ENCODE data around the gene HMGB3.
A peak's percentile ranks its signal among the peaks of the same experiment; 100 is the strongest.
"Not testable (repeated sequence)": the region's sequence is repeated elsewhere in the genome, so short reads cannot be mapped to it uniquely, and the experiment has no call there.

HMGB3 gene

DNA sequence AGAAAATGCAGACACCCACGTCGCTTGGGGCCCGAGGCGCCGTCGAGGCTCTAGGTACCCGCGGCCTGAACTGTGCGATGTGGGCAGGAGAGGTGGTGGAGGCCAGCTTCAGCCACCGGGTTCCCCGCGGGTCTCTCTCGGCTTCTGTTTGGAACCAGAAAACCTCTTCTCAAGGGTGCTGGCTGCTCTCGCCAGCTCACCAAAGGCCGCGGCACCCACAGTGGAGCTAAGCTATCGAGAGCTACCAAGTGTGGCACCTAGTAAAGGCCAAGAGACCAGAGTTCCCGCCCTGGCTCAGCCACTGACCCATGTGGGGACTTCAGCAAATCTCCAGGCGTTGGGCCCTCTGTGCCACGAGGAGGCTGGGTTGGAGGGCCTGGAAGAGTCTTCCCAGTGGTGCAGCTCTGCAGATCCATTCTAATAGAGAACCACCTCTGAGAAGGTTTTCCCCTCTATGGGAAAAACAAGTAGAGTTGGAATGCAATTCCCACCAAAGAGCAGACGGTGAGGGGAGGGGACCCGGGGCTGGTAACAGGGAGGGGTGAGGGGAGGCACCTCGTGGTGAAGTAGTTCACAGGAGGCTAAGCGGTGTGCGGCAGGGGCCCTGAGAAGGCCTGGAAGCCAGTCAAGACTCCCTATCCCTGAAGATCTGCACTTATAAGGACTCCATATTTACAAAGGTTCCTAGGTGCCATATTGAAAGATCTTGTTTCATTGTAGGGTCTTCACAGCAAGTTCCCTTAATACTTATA, 5.5 kb upstream of the HMGB3 start:
- no peak for DNase-seq

DNA sequence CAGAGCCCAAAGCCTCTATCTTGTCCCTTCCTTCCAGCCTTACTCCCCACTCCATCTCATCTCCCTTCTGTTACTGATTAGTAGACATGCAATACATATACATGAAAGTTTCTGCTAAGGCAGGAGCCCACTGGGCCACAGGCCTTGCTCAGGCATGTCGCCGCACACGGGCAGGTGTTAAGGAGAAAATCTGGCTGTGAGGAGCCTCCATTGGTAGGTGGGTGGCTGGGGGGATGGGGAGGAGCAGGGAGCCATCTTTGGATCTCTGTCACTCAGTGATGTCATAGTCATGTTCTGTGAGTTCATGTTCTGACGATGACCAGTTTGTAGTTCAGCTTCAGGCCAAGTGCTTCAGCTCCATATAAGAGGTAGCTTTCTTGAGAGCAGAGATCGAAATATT, 2.9 kb upstream of the HMGB3 start:
- DNase-seq, result no peak

- DNase-seq, result no peak
Measured at GRCh38 chrX:150980711-150981110, 2.4 kb upstream of the HMGB3 start.

GRCh38 chrX:150982235-150982787, 824 bp upstream of the HMGB3 start:
- DNase-seq, result no peak

- no peak for DNase-seq
Measured at GRCh38 chrX:150983521-150984168, 510 bp downstream of the HMGB3 start.

GRCh38 chrX:150984169-150984824, 1.2 kb downstream of the HMGB3 start:
- DNase-seq, result peak; percentile 21

DNA sequence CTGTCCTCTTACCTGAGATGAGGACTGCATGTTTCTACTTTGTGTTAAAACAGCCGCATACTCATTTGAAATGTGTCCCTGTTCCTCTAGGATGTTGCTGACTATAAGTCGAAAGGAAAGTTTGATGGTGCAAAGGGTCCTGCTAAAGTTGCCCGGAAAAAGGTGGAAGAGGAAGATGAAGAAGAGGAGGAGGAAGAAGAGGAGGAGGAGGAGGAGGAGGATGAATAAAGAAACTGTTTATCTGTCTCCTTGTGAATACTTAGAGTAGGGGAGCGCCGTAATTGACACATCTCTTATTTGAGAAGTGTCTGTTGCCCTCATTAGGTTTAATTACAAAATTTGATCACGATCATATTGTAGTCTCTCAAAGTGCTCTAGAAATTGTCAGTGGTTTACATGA, 4.6 kb downstream of the HMGB3 start:
- not testable (repeated sequence) for DNase-seq

DNA sequence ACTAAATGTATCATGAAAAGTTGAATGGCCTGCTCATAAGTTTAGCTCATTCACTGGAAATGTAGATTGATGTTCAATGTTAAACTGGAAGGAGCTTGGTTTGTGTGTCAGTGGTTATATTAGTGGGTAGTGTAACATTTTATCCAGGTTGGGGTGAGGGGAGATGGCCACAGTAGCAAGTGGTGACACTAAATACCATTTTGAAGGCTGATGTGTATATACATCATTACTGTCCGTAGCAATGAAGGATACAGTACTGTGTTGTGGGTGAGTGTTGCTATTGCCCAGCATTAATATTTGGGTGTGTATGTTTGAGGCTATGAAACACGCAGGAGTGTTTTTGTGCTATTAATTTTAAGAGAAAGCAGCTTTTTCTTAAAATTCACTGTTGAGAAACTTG, 6.3 kb downstream of the HMGB3 start:
- no peak for DNase-seq

DNA sequence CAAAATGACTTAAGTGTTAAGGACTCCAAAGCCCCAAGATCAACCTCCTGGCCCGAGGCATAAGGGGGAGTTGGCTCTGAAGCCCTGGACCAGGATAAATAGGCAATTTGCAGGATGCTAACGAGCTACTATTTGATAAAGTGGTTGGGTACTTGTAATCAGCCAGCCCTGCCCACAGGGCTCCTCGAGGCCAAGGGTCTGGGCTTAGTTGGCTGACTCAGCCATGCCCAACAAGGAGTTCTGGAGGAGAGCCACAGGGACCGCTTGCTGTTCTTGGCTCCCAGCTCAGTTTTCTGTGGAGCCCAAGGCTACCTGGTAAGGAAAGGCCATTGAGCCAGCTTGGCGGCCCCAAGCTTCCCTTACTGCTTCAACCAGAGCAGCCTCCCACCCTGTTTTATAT, 7.8 kb downstream of the HMGB3 start:
- DNase-seq, result no peak

GRCh38 chrX:151000861-151001331, 17.8 kb downstream of the HMGB3 start:
- no peak for DNase-seq

DNA sequence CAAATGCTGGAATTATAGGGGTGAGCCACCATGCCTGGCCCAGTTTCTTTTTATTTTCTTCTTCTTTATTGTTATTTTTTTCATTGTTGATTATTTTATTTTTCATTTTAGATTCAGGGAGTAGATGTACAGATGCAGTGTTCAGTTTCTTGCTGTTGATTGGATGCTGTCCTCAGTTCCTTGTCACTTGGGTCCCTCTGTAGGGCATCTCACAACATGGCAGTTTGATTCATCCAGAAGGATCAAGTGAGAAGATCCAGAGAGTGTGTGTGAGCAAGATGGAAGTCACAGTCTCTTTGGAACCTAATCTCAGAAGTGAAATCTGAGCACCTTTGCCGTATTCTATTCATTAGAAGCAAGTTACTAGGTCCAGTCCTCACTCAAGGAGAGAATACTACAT, 20.9 kb downstream of the HMGB3 start:
- no peak for DNase-seq

DNA sequence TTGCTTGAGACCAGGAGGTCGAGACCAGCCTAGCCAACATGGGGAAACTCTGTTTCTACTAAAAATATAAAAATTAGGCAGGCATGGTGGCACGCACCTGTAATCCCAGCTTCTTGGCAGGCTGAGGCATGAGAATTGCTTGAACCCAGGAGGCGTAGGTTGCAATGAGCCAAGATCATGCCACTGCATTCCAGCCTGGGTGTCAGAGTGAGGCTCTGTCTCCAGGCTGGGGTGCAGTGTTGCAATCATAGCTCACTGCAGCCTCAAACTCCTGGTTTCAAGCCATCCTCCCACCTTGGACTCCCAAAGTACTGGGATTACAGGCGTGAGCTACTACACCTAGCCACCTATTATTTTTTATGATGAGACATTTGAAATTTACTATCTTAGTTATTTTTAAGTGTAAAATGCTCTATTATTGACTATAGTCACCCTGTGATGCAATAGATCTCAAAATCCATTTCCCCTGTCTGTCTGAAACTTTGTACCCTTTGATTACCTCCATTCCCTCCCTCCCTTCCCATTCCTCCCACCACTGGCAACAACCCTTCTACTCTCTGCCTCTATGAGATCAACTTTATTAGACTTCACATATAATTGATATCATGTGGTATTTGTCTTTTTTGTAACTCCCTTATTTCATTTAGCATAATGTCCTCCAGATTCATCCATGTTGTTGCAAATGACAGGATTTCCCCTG, 23.4 kb downstream of the HMGB3 start:
- DNase-seq, result no peak

DNA sequence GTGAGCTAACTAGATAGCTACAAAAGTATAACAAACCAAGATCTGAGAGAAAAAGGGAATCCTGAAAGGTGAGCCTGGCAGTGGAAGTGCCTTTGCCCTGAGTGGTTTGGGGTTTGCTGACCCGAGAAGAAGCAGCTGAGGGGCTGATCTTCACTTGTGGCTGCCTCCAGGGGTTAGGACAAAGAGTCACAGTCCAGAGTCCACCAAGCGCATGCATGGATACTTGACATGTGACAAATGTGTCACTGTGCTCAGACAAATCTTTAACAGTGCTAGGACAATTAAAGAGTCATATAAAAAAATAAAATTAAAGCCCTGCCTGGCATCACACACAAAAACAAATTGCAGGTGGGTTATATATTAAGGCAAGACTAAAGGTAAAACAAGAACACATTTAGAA, 26.4 kb downstream of the HMGB3 start:
- no peak for DNase-seq

- no peak for DNase-seq
Measured at GRCh38 chrX:151013164-151013743, 30.1 kb downstream of the HMGB3 start.

DNA sequence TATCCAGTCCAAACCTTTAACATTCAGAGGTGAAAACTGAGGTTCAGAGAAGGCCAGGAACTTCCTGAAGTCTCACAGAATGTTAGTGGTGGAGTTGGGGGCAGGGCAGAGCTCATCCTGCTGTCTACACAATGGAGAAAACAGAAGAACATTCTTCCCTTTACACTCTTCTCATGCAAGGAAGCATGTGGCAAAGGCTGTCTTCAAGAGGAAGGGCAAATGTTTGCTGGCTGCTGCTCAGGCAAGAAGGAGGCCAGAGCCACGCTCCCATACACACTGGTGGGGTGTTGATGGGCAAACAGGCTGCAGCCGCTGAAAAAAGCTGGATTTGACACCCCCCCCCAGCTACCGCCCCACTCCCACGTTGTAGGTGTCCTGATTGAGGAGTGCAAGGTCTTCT, 32.5 kb downstream of the HMGB3 start:
- no peak for DNase-seq

DNA sequence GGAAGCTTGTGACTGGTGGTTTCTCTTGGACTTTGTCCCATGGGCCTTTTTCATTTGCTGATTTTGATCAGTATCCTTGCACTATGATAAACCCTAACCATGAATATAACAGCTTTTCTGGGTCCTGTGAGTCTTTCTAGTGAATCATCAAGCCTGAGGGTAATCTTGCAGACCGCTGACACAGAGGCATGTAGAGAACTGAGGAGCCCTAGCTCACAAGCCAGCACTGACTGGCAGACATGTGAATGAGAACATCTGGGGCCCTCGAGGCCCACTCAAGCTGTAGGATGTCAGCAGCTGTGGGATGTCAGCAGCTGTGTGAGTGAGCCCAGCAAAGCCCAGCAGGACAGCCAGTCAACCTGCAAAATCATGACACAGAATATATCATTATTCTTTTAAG, 36.7 kb downstream of the HMGB3 start:
- DNase-seq, result no peak

DNA sequence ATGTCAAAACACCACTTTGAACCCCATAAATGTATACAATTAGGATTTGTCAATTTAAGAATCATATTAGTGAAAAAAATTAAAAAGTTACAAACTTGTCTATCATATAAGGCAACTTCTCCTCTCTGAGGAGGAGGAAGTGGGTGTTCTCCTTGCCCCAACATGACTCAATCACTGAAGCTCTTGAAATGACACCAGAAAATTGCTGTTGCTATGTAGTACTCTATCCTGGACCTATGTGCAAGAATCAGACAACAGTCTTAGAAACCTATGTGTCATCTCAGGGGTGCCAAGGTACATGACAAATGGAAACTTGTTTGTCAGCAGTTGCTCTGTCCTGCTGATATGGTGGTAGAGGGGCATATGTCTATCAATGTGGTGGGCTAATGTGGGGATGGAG, 47.7 kb downstream of the HMGB3 start:
- DNase-seq, result no peak

GRCh38 chrX:151031391-151031975, 48.3 kb downstream of the HMGB3 start:
- DNase-seq, result no peak

DNA sequence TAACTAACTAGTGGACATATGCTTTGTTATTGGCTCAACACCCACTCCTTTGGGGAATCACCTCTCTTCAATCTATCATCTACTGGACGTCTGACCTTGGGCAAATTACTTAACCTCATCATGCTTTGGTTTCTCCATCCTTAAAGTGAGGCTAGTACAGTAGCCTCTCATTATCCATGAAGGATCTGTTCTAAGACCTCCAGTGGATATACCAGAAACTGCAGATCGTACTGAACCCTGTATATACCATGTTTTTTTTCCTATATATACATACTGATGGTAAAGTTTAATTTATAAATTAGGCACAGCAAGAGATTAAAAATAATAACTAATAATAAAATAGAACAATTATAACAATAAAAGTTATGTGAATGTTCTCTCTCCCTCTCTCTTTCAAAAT, 56.2 kb downstream of the HMGB3 start:
- DNase-seq, result no peak
